HEK293 (cell line): Measurements from ENCODE around the gene UHMK1.
"Not testable (repeated sequence)": the region's sequence is repeated elsewhere in the genome, so short reads cannot be mapped to it uniquely, and the experiment has no call there.

Source experiments
- CTCF ChIP-seq: fragments of 450-650 bp; formaldehyde crosslinking; IDR thresholded peaks from 2 replicates; pipeline ENCODE4 v1.5.1; 2016; ENCODE audit warnings: missing biosample characterization, missing genetic modification characterization
- KLF10 ChIP-seq: fragments of 450-650 bp; IDR thresholded peaks from 2 replicates; pipeline ENCODE4 v1.5.1; 2018; ENCODE audit warnings: missing biosample characterization, mild to moderate bottlenecking, missing genetic modification characterization
- YY1 ChIP-seq: fragments of 450-650 bp; formaldehyde crosslinking; IDR thresholded peaks from 2 replicates; pipeline ENCODE4 v1.5.1; 2018; ENCODE audit warnings: missing biosample characterization, missing genetic modification characterization
- ZBTB11 ChIP-seq: fragments of 450-650 bp; formaldehyde crosslinking; conservative IDR thresholded peaks from 2 replicates; pipeline ENCODE4 v1.5.1; 2016; ENCODE audit warnings: low read depth, missing biosample characterization, missing genetic modification characterization
- ZBTB21 ChIP-seq: fragments of 450-650 bp; formaldehyde crosslinking; IDR thresholded peaks from 2 replicates; pipeline ENCODE4 v1.5.1; 2017; ENCODE audit warnings: missing biosample characterization, missing genetic modification characterization
- ZNF280D ChIP-seq: fragments of 450-650 bp; formaldehyde crosslinking; IDR thresholded peaks from 2 replicates; pipeline ENCODE4 v1.5.1; 2016; ENCODE audit warnings: missing biosample characterization, missing genetic modification characterization
- ZNF600 ChIP-seq: fragments of 450-650 bp; formaldehyde crosslinking; IDR thresholded peaks from 2 replicates; pipeline ENCODE4 v1.5.1; 2016; ENCODE audit warnings: missing biosample characterization, missing genetic modification characterization
- ZNF704 ChIP-seq: fragments of 450-650 bp; formaldehyde crosslinking; IDR thresholded peaks from 2 replicates; pipeline ENCODE4 v1.5.1; 2016; ENCODE audit warnings: missing biosample characterization, missing genetic modification characterization

- TF ChIP-seq YY1 (tag by site-specific recombination); ZNF600 (tag by site-specific recombination); ZBTB21; ZNF280D; CTCF; KLF10 (tag by site-specific recombination); ZNF704; ZBTB11 (tag by site-specific recombination): not testable (repeated sequence)
These were observed 43.3 kb upstream of the UHMK1 start for GRCh38 chr1:162454361-162454760.
